Activated T-cell treated with anti-CD3 and anti-CD28 coated beads for 24 hours (primary cell): ENCODE results near the gene IFNL3.
"Not testable (repeated sequence)": the region's sequence is repeated elsewhere in the genome, so short reads cannot be mapped to it uniquely, and the experiment has no call there.

Source experiments
- DNase-seq: peaks from one replicate; pipeline ENCODE4 v3.0.0-alpha.2; 2020; ENCODE audit warnings: low read depth

IFNL3 gene

GRCh38 chr19:39244410-39245100 lies at the start of gene IFNL3:
Gene IFNL3 (minus strand): TSS chr19:39245006. CDS start chr19:39244967, 39 bp downstream.
- not testable (repeated sequence) for DNase-seq

DNA sequence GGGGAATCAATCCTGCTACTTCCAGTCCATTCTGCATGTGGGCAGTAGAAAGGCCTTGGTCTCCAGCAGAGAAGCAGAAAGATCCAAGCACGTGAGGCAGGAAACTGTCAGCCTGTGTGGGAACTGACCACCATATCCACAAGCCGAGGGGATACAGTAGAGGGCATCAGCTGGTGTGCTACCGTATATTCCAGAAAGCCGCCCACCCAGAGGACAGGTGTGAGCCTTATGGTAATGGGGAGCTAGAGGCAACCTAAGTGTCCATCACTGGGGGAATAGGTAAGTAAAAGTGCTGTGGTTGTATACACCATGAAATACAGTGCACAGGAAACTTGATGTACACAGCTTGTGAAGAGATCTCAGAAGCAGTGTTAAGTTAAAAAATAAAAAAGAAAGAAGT lies 48.6 kb upstream of the IFNL3 start:
- no peak for DNase-seq

GRCh38 chr19:39284032-39284431 lies 39.2 kb upstream of the IFNL3 start:
- DNase-seq = no peak

- DNase-seq = no peak
These were observed 37.2 kb upstream of the IFNL3 start for GRCh38 chr19:39282021-39282420.

DNA sequence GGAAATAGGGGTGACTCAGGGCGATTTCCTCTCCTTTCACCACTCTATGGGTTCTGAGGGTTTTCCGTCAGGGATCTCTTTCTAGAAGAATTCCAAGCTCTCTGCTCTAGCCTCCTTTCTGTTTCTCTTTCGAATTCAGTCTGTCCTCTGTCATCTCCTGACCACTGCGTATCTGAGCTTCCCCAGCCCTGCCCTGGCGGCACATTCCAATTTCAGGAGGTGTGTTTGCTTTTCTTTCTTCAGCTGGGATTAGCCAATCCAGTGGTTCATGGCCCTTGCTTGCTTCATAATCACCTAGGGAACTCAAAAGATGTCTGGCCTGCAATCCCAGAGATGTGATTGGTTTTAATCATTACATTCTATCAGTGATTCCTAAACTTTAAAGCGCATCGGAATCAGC lies 32.8 kb upstream of the IFNL3 start:
- no peak for DNase-seq

GRCh38 chr19:39276740-39277139 lies 31.9 kb upstream of the IFNL3 start:
- no peak for DNase-seq

GRCh38 chr19:39275578-39275977 lies 30.8 kb upstream of the IFNL3 start:
- no peak for DNase-seq

DNA sequence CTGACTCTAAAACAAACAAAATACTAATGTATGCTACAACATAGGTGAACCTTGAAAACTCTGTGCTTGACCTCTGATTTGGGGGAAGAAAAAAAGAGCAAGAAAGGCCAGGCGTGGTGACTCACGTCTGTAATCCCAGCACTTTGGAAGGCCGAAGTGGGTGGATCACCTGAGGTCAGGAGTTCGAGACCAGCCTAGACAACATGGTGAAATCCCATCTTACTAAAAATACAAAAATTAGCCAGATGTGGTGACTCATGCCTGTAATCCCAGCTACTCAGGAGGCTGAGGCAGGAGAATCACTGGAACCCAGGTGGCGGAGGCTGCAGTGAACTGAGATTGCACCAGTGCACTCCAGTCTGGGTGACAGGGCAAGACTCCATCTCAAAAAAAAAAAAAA lies 29.1 kb upstream of the IFNL3 start:
- DNase-seq = not testable (repeated sequence)

DNA sequence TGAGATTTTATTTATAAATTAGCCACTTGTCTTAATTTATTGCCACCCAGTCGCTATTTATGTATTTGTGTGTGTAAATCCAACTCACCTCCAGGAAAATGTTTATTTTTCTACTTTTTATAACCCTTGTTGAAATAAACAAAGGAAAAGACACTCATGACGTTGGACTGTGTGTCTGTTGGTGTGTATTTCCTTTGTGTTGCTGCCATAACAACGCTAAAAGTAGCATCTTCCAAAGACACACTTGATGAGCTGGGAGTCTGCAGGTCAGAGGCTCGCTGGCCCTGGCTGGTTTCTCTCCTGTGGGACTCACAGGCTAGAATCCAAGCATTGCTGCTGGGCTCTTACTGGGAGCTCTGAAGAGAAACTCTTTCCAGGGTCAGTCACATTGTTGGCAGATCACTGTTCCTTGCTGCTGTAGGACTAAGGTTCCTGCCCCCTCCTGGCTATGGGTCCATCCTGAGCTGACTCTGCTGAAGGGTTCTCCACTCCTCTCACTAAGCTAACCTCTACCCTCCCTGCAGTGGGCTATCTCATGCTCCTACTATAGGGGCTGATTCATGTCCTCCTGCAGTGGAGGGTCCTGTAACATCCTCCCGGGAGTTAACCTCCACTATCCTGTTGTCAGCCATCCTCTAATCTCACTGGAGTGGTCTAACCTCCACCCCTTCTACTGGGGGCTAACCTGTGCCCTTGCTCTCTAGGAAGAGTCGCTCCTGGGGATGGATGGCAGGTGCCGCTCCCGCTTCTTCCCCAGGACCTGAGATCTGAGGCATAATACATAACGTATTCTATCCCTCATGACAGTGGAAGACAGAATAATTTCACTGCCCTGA lies 25.4 kb upstream of the IFNL3 start:
- no peak for DNase-seq

DNA sequence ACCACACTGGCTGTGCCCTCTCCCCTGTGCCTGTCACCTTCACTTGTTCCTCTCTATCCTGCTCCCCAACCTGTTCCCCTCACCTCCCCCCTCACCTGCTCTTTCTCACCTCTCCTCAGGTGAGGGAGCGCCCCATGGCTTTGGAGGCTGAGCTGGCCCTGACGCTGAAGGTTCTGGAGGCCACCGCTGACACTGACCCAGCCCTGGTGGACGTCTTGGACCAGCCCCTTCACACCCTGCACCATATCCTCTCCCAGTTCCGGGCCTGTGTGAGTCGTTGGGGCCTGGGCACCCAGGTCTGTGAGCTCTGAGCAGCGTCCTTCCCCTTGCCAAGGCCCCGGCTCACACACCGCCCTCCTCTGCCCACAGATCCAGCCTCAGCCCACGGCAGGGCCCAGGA lies 24.6 kb upstream of the IFNL3 start:
- DNase-seq = not testable (repeated sequence)

DNA sequence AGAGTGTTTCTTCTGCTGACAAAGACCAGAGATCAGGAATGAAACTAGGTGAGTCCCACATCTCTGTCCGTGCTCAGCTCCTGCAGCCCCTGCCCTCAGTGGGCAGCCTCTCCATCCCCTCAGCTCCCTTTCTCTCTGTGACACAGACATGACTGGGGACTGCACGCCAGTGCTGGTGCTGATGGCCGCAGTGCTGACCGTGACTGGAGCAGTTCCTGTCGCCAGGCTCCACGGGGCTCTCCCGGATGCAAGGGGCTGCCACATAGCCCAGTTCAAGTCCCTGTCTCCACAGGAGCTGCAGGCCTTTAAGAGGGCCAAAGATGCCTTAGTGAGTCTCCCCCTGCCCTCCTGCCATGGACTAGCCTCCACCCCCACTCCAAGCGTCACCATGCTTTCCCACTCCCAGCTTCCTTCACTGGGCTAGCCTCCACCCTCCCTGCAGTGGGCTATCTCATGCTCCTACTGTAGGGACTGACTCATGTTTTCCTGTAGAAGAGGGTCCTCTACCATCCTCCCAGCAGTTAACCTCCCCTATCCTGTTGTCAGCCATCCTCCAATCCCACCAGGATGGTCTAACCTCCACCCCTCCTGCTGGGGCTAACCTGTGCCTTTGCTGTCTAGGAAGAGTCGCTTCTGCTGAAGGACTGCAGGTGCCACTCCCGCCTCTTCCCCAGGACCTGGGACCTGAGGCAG lies 23.9 kb upstream of the IFNL3 start:
- DNase-seq = not testable (repeated sequence)

DNA sequence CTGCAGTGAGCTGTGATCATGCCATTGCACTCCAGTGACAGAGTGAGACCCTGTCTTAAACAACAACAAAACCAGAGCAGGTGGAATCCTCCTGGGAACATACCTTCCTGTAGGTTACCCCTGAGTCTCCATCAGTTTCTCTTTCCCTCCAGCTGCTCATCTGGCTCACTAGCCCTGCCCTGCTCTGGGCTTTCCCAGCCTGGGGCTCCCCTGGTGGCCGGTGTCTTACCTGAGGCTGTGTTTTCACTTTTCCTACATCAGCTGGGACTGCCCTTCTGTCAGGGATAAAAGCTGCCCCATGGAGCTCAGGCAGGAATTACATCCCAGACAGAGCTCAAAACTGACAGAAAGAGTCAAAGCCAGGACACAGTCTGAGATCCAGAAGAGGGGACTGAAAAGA lies 23.3 kb upstream of the IFNL3 start, which contains the start of gene IFNL2:
Gene IFNL2 (plus strand): TSS at position 312 of the 400 bp plus-strand sequence. CDS start 173 bp downstream, outside the sequence.
- not testable (repeated sequence) for DNase-seq

DNA sequence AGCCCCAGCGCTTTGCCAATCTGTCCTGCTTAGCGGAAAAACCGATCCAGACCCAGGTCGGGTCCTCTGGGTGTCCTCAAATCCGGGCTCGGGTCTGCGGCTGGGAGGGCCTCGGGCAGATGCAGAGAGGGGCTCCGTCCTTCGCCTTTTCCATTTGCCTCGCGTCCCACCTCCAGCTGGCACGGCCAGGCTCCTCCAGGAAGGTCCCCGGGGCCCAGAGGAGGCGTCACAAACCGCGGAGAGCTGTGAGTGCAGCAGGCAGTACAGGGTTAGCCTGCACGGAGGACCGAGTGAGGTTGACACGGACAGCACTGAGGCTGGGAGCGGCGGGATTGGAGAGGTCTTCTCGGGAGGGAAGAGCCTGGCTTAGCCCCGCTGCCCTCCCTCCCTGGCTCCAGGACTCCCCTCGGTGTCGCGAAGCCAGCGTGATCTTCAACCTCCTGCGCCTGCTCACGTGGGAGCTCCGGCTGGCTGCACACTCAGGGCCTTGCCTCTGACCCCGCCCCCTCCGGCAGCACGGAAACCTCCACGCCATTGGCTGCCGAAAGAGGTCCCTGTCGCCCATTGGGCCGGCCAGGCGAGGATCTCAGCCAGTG lies 20.6 kb upstream of the IFNL3 start:
- DNase-seq = no peak

- no peak for DNase-seq
These were observed 19.8 kb upstream of the IFNL3 start for GRCh38 chr19:39264306-39265290.

GRCh38 chr19:39263912-39264305 lies 19.1 kb upstream of the IFNL3 start:
- DNase-seq = no peak

DNA sequence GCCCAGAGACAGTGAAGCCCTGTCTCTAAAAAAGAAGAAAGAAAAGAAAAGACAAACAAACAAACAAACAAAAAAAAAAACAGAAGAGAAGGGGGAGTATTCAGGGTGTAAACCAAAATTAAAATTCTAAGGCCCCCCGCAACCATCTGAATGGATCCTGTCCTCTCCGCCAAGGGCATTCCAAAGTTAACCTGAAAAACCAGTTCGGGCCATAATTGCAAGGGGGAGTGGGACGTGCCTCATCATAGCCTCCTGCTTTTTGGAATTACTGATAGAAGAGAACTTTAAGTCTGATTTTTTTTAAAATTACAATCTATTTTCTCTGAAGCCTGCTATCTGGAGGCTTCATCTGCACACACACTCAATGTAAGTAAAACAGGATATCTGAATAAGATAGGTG lies 17.7 kb upstream of the IFNL3 start:
- no peak for DNase-seq

GRCh38 chr19:39261704-39262103 lies 16.9 kb upstream of the IFNL3 start:
- DNase-seq = no peak

GRCh38 chr19:39257227-39257626 lies 12.4 kb upstream of the IFNL3 start:
- DNase-seq = no peak

- DNase-seq = no peak
These were observed 9.9 kb upstream of the IFNL3 start for GRCh38 chr19:39254531-39255345.
